ENCODE data around the gene SAT2.

DNA sequence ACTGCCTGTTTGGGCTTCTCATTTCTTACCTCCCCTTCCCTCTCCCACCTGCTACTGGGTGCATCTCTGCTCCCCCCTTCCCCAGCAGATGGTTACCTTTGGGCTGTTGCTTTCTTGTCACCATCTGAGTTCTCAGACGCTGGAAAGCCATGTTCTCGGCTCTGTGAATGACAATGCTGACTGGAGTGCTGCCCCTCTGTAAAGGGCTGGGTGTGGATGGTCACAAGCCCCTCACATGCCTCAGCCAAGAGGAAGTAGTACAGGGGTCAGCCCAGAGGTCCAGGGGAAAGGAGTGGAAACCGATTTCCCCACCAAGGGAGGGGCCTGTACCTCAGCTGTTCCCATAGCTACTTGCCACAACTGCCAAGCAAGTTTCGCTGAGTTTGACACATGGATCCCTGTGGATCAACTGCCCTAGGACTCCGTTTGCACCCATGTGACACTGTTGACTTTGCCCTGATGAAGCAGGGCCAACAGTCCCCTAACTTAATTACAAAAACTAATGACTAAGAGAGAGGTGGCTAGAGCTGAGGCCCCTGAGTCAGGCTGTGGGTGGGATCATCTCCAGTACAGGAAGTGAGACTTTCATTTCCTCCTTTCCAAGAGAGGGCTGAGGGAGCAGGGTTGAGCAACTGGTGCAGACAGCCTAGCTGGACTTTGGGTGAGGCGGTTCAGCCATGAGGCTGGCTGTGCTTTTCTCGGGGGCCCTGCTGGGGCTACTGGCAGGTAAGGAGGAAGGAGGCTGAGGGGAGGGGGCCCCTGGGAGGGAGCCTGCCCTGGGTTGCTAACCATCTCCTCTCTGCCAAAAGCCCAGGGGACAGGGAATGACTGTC, 48.4 kb downstream of the SAT2 start, which contains the start of gene CD68:
- TF ChIP-seq CTCF (IDR thresholded peaks at IDR 0.05) (no peak), POLR2A (IDR thresholded peaks at IDR 0.05) (peak in 1 of 2 donors; percentile 30)

Measured in uterus (tissue), 2 donors.